ENCODE data around the gene ATOH7. TPM values are rescaled to one million over a fixed set of nuclear protein-coding genes. Genes with fewer than 3 reads are reported as not detected.
"Not testable (repeated sequence)": the region's sequence is repeated elsewhere in the genome, so short reads cannot be mapped to it uniquely, and the experiment has no call there.

Gene ATOH7
- total RNA-seq, 1 donor from 2014 or later = not detected

- DNase-seq (ENCODE audit: low spot score) = no peak
These were observed 5.3 kb upstream of the ATOH7 start for GRCh38 chr10:68237173-68237572.

GRCh38 chr10:68235581-68235980, 3.7 kb upstream of the ATOH7 start:
- no peak for DNase-seq (ENCODE audit: low spot score)

- DNase-seq (ENCODE audit: low spot score) = no peak
These were observed 3.2 kb upstream of the ATOH7 start for GRCh38 chr10:68235111-68235510.

- DNase-seq (ENCODE audit: low spot score) = no peak
These were observed 1.1 kb upstream of the ATOH7 start for GRCh38 chr10:68233046-68233445.

- DNase-seq (ENCODE audit: low spot score) = peak; percentile 46
These were observed 652 bp downstream of the ATOH7 start for GRCh38 chr10:68231106-68231816.

GRCh38 chr10:68230268-68230667, 1.6 kb downstream of the ATOH7 start:
- no peak for DNase-seq (ENCODE audit: low spot score)

- DNase-seq (ENCODE audit: low spot score) = no peak
These were observed 7.1 kb downstream of the ATOH7 start for GRCh38 chr10:68224810-68225209.

GRCh38 chr10:68223535-68224165, 8.3 kb downstream of the ATOH7 start:
- no peak for DNase-seq (ENCODE audit: low spot score)

GRCh38 chr10:68222391-68222790, 9.5 kb downstream of the ATOH7 start:
- no peak for DNase-seq (ENCODE audit: low spot score)

GRCh38 chr10:68221196-68221595, 10.7 kb downstream of the ATOH7 start:
- DNase-seq (ENCODE audit: low spot score) = no peak

GRCh38 chr10:68218786-68219185, 13.1 kb downstream of the ATOH7 start:
- DNase-seq (ENCODE audit: low spot score) = no peak

- no peak for DNase-seq (ENCODE audit: low spot score)
These were observed 19.1 kb downstream of the ATOH7 start for GRCh38 chr10:68212721-68213352.

DNA sequence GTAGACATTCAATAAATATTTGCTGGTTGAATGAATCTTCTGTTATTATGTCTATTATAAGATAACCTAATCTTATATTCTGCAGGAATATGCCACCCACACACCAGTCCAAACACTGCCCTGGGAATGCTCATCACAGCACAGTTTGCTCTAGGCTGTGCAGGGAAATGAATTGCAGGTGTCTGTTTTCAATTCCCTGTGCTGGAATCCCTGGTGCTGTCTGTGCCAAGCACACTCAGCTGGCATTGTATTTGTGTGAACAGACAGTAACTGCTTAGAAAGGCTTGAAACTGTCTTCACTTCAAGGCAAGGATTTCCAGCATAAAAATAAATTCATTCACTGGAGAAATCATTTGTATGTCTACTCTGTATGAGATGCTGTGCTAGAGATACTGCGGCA, 20.2 kb downstream of the ATOH7 start:
- no peak for DNase-seq (ENCODE audit: low spot score)

DNA sequence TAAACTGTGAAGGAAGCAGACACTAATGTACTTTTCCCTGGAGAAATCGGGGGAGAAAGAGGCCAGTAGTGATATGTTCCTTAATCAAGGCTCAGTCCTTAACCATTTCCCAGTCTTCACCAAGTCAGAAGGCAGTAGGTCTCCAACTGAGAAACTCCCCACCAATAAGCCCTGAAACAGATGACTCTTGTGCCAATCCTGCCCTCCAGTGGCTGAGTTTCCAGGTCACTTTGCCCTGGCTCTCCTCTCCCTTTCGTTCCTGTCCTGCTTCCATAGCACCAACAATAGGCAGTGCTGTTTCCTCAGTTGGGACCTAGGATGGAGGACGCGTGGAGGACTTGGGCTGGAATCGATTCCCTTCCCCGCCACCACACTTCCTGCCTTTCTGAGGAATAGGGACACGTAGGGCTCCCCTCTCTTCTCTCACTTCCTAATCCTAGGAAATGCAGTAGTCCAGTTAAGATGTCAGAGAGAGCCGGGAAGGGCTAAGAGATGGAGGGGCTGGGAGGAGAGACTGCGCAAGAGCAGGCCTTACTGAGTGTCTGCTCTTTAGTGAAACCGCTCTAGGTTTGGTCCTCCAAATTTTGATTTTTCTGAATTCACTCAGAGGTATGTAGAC, 23.4 kb downstream of the ATOH7 start:
- no peak for DNase-seq (ENCODE audit: low spot score)

- no peak for DNase-seq (ENCODE audit: low spot score)
These were observed 29.0 kb downstream of the ATOH7 start for GRCh38 chr10:68202960-68203353.

DNA sequence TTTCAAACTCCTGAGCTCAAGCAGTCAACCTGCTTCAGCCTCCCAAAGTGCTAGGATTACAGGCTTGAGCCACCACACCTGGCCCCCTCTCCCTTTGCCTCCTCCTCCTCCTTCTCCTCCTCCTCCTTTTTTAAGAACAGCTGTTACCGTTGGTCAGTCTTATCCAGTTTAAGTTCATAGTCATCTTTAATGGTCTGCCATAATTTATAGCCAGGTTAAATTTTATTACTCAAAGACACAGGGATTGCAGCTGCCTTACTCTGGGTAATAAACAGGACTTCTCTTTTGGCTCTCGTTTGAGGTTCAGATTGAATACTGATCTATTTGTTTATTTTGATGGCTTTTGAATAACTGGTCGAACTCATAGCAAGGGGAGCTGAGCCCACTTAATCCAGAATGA, 35.2 kb downstream of the ATOH7 start:
- DNase-seq (ENCODE audit: low spot score) = no peak

DNA sequence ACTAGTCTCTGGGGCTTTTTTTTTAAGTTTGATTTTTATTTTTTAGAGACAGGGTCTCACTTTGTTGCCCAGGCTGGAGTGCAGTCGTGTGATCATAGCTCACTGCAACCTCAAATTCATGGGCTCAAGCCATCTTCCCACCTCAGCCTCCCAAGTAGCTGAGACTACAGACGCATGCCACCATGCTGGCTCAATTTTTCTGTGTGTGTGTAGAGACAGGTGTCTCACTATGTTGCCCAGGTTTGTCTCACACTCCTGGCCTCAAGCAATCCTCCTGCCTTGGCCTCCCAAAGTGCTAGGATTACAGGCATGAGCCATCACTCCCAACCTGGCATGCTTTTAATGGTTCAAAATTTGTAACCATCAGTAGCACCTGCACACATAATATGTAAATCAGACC, 36.1 kb downstream of the ATOH7 start:
- DNase-seq (ENCODE audit: low spot score) = not testable (repeated sequence)

DNA sequence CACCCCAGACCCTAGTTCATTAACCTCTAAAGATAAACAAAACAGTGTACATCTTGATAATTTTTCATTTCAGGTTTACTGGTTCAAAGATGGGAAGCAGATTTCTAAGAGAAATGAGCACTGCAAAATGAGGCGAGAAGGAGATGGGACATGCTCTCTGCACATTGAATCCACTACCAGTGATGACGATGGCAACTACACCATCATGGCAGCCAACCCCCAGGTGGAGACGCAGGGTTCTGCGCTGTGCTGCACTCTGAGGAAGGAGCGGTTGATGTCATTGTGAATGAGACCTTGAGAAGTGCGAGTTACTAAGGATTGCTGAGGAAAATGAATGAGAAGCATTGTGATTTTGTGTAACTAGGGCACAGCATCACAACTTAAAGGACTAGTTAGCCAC, 37.6 kb downstream of the ATOH7 start:
- no peak for DNase-seq (ENCODE audit: low spot score)

GRCh38 chr10:68192113-68192512, 39.8 kb downstream of the ATOH7 start:
- DNase-seq (ENCODE audit: low spot score) = no peak

DNA sequence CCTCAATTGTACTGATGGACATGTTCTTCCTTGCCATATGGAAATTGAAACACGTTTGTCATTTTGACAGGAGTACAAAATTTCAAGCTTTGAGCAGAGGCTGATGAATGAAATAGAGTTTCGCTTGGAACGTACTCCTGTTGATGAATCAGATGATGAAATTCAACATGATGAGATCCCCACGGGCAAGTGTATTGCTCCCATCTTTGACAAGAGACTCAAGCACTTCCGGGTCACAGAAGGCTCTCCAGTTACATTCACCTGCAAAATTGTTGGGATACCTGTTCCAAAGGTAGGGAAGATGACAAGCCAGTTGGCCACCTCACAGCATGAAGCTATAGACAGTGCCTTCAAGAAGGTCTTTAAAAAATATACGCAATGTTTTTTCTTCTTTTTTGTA, 43.1 kb downstream of the ATOH7 start:
- DNase-seq (ENCODE audit: low spot score) = no peak

DNA sequence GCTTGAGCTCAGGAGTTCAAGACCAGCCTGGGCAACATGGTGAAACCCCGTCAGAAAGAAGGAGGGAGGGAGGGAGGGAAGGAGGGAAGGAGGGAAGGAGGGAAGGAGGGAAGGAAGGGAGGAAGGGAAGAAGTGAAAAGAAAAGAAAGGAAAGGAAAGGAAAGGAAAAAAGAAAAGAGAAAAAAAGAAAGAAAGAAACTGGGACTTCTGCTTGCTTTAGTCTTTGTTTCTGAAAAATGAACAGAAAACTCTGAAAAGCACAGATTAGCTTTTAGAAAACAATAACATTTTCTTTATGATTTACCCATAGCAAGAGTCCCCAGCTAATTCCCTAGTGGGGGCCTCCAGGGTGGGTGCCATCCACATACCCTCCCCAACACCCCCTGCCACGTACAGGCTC, 46.8 kb downstream of the ATOH7 start:
- no peak for DNase-seq (ENCODE audit: low spot score)

GRCh38 chr10:68184546-68184945, 47.4 kb downstream of the ATOH7 start:
- DNase-seq (ENCODE audit: low spot score) = no peak
